CD4-positive, alpha-beta T cell treated with Interleukin-6 for 4 hours (primary cell): ENCODE measurements around the gene MFN1.

Experiments
- DNase-seq: peaks from one replicate; pipeline ENCODE4 v3.0.0-alpha.2; 2020; ENCODE audit warnings: mixed read lengths

Gene MFN1

GRCh38 chr3:179432451-179432850 is 84.9 kb downstream of the MFN1 start:
- no peak for DNase-seq

GRCh38 chr3:179436517-179436916 is 89.0 kb downstream of the MFN1 start:
- no peak for DNase-seq

GRCh38 chr3:179438841-179439240 is 91.3 kb downstream of the MFN1 start:
- no peak for DNase-seq
